Hematopoietic multipotent progenitor cell treated with erythropoietin and hydrocortisone succinate and interleukin-3 and kit ligand, for 6 days (in vitro differentiated cells): Measurements from ENCODE around the gene GKN1.

Experiments used
- DNase-seq: peaks from one replicate; pipeline ENCODE4 v3.0.0-alpha.2; 2015

GKN1 gene

DNA sequence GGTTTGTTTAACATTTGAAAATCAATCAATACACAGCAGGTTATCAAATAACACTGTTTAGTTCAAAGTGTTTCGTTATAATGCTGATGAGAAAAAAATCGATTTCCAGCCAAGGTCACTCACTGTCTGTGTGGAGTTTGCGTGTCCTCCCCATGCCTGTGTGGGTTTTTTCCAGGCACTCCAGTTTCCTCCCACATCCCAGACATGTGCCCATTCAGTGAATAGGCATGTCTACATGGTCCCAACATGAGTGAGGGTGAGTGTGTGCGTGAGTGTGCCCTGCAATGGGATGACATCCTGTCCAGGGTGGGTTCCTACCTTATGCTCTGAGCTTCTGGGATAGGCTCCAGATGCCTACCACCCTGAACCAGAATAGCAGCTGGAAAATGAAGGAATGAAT is 13.1 kb upstream of the GKN1 start:
- DNase-seq: no peak

DNA sequence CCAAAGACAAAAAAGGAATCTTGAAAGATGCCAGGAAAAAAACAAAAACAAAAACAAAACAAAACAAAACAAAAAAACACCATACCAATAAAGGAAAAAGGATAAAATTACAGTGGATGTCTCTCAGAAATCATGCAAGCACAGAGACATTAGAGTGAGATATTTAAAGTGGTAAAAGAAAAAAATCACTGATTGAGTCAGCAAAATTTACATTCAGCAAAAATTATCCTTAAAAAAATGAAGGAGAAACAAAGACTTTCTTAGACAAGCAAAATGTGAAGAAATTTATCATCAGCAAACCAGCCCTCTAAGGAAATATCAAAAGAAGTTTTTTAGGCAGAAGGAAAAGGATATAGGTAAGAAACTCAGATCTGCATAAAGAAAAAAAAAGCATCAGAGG is 10.2 kb upstream of the GKN1 start:
- DNase-seq: no peak

DNA sequence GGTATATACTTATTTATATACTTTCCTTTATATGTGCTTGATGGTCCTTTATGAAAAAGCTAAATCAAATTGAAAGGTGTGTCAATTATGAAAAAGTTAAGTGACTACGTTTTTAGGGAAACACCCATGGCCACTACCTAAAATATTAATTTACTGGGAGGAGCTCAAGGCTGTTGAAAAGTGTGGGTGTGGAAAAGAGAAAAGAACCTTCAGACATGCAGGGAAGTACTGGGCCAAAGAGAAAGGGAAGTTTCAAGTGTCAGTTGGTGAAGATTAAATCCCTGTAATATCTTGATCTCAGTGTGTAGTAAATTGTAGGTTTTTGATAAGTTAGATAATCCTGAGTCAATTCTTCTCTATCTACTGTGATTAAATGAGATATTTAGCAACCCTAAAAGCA is 6.2 kb upstream of the GKN1 start:
- no peak for DNase-seq

DNA sequence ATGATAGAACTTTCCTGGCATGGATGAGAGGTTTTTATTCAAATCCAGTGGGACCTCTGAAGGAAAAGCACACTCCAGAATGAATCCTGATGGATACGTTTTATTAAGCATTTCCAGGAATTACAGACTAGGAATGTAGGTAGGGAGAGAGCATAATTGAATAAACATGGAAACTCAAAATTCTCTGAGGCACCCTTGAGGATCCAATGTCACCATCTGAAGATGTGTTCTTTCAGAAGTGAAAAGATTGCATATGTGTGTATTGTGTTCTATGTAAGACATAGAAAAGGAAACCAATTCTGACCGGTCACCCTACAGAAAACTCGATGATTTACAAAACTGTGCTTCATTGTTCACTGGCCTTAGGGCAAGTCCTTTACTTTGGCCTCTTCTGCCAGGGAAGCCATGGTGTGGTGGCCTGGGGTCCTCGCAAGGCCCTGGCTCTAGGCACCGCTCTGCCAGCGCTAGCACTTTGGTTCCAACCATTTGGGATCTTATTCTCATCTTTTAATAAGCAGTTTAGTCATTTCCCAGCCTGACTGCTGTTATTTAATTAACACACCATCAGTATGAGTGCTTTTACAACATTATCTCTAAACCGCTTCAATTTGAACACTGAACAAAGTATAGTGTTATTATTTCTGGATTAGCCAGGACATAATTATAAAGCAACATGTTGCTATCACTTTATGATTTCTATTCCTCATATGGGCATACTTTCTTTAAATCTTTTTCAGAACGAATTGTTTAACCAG is 4.5 kb upstream of the GKN1 start:
- DNase-seq: no peak

DNA sequence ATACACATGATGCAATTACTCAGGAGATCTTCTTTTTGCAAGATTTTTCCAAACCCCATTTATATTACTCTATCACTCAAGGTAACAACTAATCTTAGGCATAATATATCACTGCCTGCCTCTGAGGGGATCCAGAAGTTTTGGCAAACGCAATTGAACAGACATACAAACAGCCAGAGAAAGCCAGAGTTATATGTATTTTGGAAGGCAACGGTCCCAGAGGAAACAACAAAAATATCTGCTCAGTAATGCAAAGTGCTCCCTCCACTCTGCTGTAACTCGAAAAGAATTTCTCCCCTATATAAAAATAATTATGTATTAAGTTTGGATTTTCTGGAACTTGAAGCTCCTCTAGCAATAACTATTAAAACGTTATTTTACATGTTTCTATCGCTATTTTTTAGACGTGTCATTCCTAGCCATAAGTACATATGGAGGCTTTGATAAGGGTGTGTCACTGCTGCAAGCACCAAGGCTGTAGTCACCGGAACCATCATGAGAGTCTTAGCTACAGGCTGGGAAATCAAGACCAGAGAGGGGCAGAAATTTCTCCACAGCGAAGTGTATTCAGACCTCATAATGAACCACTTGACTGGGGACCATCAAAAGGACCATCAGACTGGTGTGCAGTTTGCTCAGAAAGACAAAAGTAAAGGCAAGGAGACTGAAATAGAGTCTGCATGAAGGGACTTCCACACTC is 3.7 kb upstream of the GKN1 start:
- DNase-seq: peak; percentile 16

DNA sequence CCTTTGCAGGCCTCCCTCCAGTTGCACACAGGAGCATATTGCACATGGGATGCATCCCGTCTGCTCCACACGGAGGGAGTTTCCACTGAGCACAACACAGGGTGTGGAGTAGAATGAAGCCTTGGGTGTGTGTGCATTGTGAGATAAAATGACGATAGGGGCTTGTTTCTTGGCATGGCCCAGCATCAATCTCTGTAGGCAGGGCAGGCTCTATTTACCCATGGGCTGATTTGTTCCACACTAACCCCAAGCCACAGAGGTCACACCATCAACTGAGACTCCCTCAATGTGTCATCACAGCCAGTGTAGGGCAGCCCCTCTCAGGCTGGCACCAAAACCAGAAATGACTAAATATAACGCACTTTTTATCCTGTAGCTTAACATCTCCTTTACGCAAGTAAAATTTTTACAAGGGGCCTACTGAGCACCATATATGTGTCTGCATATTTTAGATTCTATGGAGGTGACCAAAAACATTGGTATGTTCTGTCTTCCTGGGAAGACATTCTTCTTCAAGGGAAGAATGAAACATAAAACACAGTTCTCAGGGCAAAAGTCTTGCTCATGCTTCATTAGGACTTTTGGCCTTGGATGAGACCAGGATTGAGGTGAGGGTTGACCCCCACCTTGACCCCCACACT is 2.7 kb upstream of the GKN1 start:
- peak; percentile 22 for DNase-seq

DNA sequence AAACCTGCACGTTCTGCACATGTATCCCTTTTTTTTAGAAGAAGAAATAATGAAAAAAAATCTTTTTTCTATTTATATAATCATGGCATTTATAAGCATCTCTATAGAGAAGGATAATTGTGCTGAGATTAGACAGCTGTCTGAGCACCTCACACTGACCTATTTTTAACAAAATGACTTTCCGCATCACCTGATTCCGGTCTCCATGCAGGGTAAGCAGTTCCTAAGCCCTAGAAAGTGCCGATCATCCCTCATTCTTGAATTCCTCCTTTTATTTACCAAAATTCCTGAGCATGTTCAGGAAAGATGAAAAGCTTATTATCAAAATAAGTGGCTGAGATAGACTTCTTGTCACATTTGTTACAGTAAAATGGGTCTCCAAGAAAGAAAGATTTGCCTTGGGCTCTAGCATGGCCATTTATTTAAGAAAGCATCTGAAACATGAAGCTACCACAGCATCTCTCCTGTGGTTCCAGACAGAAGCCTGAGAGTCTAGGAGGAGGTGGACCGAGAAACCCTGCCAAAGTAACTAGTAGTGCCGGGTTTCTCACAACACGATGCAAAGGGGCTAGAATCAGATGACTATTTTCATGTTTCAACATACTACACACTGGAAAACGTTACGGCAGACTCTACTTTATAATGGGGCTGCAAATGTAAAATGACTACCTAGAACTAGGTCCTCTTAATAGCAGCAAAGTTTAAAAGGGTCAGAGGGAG is 670 bp downstream of the GKN1 start:
- no peak for DNase-seq

DNA sequence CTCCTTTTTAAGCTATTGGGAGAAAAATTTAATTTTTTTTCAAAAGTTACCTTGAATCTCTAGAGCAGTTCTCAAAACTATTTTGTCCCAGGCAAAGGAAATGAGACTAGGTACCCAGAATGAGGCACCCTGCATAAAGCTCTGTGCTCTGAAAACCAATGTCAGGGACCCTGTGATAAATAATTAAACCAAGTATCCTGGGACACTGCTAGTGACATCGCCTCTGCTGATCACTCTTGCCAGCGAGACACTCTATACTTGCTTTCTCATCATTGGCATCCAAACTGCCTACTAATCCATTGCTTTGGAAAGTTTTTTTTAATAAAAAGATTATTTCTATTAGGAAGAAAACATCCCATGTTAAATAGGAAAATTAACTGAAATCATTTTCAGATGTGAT is 1.4 kb downstream of the GKN1 start:
- DNase-seq: no peak

DNA sequence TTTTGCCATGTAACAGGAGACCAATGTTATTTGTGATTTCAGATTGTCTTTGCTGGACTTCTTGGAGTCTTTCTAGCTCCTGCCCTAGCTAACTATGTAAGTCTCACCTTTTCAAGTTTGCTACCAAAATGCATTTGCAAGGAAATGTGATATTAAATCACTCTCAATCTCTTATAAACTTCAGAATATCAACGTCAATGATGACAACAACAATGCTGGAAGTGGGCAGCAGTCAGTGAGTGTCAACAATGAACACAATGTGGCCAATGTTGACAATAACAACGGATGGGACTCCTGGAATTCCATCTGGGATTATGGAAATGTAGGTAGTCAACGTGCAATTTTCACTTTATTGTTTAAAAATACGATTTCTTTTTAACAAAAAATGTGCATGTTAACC is 3.0 kb downstream of the GKN1 start:
- no peak for DNase-seq

DNA sequence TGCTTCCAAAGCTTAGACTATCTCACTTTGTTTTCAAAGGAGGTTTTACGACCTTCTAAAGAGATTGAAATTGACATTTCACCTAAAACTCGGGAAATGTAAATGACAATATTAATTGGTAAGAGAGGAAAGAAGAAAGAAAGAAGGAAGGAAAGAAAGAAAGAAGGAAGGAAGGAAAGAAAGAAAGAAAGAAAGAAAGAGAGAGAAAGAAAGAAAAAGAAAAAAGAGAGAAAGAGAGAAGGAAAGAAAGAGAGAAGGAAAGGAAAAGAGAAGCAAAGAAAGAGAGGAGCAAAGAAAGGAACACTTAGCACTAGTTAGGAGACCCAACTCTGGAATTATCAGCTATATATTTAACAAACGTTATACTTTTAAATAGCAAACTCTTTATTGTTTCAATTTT is 3.7 kb downstream of the GKN1 start:
- no peak for DNase-seq

DNA sequence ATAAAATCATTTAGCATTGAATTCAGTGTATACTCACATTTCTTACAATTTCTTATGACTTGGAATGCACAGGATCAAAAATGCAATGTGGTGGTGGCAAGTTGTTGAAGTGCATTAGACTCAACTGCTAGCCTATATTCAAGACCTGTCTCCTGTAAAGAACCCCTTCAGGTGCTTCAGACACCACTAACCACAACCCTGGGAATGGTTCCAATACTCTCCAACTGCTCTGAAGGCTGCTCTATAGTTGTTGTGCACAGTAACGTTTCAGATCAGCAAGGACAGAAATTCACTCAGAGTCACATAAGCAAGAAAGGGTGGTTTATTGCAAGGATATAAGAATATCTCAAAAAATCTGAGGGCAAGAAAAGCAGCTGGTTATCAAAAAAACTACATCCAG is 6.5 kb downstream of the GKN1 start:
- DNase-seq: no peak

DNA sequence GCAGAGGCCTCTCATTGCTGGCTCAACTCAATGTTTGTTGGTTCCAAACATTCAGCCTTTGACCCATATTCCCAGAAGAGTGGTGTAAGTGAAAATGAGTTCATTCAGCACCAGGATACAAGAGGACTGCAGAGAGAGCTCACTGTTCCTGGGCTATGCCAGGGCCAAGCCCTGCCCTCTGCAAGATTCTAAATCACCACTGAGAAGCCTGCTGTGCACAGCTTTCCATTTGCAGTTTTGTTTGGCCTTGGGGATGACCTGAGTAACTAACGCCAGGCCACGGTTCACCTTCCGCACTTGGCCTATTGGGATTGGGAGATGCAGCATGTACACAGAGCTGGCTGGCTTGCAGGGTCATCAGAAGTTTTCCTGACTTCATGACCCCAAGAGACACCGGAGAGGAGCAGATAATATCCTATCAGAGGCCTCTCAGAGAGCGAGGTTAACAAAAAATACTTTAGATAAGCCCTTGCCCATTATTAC is 12.6 kb downstream of the GKN1 start:
- DNase-seq: no peak

DNA sequence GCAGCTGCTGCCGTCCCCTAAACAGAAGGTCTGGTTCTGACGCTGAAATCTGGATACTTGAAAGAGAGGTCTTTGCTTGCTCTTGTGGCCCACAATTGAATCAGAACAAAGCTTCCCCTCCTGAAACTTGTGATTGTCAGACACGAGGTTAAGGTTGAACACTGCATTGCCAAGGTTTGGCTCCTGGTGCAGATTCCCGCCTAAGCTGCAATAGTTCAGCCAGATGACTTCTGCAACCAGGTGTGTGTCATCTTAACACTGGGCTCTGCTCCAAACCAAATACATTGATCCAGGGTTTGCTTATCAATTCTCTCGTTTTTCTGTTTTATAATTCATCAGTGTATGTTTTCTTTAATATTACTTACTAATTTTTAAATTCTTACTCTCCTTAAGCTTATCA is 14.6 kb downstream of the GKN1 start:
- no peak for DNase-seq

DNA sequence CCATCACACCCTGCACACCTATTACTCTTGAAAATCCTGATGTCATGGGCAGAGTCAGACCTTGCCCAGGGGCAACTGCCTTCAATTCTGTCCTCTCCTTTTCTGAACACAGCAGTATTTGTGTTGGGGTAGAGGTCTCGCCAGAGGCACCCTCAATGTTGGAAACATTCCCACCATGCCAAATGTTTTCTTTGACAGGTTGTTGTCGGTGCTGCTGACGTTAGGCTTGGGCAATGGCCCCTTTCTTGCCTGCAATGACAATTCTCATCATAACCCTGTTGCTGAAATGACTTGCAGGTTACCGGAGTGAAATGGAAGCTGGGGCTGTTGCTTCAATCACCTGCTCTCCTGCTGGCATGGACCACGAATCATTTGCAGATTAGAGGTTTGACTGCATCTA is 17.9 kb downstream of the GKN1 start:
- no peak for DNase-seq

DNA sequence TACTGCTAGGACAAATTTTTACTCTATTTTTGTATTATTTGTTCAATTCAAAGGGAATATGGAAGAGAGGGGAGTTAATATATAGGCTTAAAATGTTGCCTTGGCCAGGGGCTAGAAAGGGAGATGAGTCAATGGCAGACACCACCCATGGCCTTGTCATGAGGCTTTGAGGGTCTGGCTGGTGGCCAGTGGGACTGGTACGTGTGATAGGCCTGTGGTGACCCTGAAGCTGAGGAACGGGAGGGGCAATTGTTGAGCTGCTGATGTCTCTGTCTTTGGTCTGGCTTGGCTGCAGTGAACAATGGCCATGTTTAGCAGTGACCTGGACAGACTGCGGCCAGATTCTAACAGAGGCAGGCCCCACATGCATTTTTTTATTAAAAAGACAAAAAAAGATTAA is 18.5 kb downstream of the GKN1 start:
- peak; percentile 78 for DNase-seq

DNA sequence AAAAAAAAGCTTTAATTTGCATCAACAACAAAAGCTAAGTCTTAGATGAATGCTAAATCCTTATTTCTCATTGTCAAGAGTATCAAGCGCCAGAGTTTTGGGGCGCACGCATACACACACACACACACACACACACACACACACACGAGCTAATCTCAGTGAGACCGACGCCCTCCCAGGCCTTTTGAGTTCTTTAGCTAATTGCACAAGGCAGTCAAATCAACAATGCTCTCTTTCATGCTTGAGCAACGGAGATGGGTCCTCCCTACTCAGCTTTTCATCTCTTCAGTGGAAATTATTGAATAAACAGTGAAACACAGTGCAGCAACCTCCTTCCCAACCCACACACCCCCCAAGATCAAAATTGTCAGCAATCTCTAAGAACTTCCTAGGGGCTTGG is 19.2 kb downstream of the GKN1 start:
- no peak for DNase-seq

DNA sequence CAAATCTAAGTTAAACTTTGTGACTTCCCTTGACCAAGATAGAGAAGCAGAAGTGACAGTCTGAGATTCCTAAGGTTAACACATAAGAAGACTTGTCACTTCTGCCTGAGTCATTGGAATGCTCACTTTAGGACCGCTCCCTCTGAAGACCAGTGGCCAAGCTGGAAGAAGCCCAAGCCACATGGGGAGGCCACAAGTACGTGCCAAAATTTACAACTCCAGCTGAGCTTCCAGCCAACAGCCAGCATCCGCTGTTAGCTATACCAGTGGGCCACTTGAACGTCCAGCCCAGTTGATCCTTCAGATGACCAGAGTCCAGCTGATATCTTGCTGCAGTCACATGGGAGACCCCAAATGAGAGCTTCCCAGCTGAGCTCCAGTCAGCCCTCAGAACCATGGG is 20.4 kb downstream of the GKN1 start:
- DNase-seq: no peak

DNA sequence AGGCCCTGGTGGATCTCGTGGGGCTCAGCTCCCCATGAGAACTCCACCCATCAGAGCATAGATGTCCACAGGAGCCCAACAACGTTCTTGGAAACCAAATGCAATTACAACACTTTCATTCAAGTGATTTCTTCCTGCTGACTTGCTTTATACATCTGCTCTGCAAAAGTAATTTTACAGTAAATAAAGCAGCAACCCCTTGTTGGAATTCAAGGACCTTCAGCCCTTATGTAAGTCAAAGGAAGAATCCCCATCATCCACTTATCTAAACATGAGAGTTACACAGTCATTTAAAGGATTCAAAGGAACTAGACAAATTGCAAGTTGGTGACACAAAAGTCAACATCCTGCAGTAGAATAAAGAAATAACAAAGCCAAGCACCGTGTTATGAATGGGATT is 21.5 kb downstream of the GKN1 start:
- no peak for DNase-seq

DNA sequence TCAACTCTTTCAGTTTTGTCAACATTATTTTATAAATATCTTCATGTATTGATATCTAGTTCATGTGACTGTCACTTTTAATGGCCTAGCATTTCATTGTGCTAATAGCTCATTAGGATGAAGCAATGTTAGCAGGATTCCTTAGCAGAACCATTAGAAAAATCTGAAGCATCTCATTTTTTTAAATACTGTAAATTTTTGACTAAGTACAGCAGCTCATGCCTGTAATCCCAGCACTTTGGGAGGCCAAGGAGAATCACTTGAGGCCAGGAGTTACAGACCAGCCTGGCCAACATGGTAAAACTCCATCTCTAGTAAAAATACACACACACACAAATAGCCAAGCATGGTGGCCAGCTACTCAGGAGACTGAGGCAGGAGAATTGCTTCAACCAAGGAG is 23.0 kb downstream of the GKN1 start:
- no peak for DNase-seq

DNA sequence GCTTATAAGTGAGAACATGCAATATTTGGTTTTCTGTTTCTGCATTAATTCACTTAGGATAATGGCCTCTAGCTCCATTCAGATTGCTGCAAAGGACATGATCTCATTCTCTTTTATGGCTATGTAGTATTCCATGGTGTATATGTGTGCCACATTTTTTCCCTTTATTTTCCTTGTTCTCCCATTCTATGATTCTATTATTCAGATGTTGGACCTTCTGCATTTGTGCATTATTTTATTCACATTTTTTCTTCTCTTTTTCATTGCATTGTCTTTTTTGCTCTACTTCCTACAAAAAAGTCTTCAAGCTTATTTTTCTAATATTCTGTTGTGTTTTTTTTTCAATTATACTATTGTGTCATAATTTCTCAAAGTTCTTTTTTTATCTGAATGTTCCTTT is 27.4 kb downstream of the GKN1 start:
- no peak for DNase-seq

DNA sequence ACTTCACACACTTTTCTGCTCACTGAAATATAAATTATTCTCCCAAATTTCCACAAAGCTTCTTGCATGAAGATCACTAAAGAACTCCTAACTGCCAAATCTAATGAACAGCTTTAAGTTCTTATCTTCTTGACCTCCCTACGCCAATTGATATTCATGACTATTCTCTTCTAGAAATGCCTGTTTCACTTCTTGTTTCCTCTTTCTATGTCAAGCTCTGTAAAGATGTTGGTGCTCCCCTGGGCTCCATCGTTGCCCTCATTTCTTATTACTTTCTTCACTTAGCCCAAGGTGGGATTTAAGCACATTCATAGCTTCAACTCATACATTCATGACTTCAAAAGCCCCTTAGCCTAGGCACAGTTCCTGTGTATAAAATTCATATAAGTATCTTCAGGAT is 29.3 kb downstream of the GKN1 start:
- no peak for DNase-seq

DNA sequence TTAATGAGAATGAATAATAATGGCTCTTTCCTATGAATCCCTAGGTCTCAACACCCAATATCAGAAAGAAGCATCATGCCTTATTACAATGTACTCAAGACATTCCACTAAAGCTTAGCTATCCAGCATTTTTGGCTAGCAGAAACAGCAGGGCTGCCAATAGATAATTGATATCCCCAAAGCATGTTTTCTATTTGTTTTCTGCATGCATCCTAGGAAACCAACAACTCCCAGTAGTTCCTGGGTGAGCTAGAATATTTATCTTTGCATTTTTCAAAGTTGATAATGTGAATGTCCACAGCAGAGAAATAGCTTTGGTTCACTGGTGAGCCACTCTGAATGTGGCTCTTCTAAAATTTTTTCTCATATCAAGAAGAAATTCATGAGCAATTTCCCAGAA is 32.7 kb downstream of the GKN1 start:
- no peak for DNase-seq

DNA sequence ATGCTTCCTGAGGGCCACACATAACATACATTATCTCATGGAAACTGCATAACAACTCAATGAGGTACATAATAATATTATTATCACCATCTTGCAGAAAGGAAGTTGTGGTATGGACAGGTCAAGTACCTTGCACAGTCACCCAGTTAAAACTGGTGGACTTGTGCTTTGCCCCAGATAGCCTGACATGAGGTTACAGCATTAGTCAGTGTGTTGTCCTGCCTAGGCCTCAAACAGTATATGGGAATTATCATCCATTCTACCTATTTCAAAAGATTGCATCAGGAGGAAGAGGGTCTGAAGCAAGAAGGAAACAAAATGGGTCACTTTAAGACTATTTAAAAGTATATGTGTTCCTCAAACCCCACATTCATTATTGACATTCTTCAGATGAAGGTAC is 33.2 kb downstream of the GKN1 start:
- no peak for DNase-seq
